Measurements from ENCODE around the gene CD34.

GRCh38 chr1:207833381-207833780 is 77.5 kb downstream of the CD34 start:
- TF ChIP-seq CTCF (IDR thresholded peaks at IDR 0.05) = no peak
- TF ChIP-seq POLR2A (IDR thresholded peaks at IDR 0.05) = no peak

All from right lobe of liver (tissue), 4 donors.